Activated T-helper 1 cell treated with anti-CD3 and anti-CD28 coated beads, Interleukin-12 subunit alpha, Interleukin-12 subunit beta, Interleukin-2, Interleukin-4 antibody, amounts not matched to agents 30 ng/mL and 10 ng/mL and 1 ng/mL, durations not matched to agents 14 hours and 24 hours and 36 hours (primary cell): ENCODE data around the gene PXDN. TPM values are rescaled to one million over a fixed set of nuclear protein-coding genes. Genes with fewer than 3 reads are reported as not detected.

ENCODE experiments used
- DNase-seq: peaks from one replicate; pipeline ENCODE4 v3.0.0; 2021; ENCODE audit warnings: low spot score
- H3K27ac Mint-ChIP-seq: one replicate; pipeline ENCODE4 v1.8.0; 2021; ENCODE audit warnings: mild to moderate bottlenecking, mixed read lengths
- H3K27me3 Mint-ChIP-seq: one replicate; pipeline ENCODE4 v1.8.0; 2022; ENCODE audit warnings: mild to moderate bottlenecking, moderate library complexity, mixed read lengths; ENCODE audit not compliant: insufficient read depth
- H3K36me3 Mint-ChIP-seq: one replicate; pipeline ENCODE4 v1.8.0; 2021; ENCODE audit warnings: low read depth, mixed read lengths
- H3K4me1 Mint-ChIP-seq: one replicate; pipeline ENCODE4 v1.8.0; 2021; ENCODE audit warnings: low read depth, mixed read lengths
- H3K4me3 Mint-ChIP-seq: one replicate; pipeline ENCODE4 v1.8.0; 2021; ENCODE audit warnings: mild to moderate bottlenecking, moderate library complexity, mixed read lengths
- H3K9me3 Mint-ChIP-seq: one replicate; pipeline ENCODE4 v1.8.0; 2021; ENCODE audit warnings: mixed read lengths
- intact Hi-C: fragments of 100-400 bp; cut with micrococcal nuclease; formaldehyde crosslinking; loops from one replicate; pipeline ENCODE4 v1.15.1; 2024
- total RNA-seq: library from RNA; stranded (reverse); gene quantifications from 2 replicates; pipeline ENCODE4 v1.2.3, GENCODE V29; 2022

The PXDN gene
- total RNA-seq, 1 donor from 2014 or later = 1.7 TPM

DNA sequence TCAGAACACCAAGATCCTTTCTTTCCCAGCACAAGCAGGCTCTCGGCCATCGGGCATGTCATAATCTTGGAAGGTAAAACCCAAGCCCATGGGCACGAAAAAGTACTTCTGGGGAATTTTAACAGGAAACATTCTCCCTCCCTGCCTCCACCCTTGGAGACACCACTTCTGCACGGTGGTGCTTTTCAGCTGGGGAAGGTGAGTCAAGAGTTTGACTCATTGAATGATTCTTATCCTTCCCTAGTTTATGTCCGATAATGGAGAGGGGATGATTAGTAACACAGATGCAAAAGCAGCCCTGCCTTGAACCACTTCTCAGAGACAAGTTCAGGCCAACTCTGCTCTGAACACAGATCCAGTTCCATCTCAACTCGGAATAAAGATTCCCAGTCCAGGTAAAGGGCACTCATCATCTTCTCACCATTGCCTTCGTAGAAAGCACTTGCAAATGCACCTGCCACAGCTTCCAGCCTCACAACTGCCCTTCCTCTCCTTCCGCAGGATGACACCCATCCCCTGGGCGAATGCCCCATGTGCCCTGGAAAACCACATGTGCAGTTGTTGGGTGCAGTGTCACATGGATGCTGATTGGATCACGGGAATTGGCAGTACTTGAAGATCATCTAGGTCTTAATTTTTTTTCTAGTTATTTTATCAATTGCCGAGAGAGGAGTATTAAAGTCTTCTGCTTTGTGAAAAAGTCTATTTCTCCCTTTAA lies 136.2 kb downstream of the PXDN start:
- Mint-ChIP-seq H3K27ac (no peak overlapping the region), H3K4me3 (no peak overlapping the region), H3K9me3 (no peaks in the 10 kb centered on the region), H3K27me3 (peaks cover 7% of the 10 kb centered on the region), H3K4me1 (no peaks in the 10 kb centered on the region), H3K36me3 (no peaks in the 10 kb centered on the region)
- no peak for DNase-seq
- intact Hi-C loops = no loop called here

DNA sequence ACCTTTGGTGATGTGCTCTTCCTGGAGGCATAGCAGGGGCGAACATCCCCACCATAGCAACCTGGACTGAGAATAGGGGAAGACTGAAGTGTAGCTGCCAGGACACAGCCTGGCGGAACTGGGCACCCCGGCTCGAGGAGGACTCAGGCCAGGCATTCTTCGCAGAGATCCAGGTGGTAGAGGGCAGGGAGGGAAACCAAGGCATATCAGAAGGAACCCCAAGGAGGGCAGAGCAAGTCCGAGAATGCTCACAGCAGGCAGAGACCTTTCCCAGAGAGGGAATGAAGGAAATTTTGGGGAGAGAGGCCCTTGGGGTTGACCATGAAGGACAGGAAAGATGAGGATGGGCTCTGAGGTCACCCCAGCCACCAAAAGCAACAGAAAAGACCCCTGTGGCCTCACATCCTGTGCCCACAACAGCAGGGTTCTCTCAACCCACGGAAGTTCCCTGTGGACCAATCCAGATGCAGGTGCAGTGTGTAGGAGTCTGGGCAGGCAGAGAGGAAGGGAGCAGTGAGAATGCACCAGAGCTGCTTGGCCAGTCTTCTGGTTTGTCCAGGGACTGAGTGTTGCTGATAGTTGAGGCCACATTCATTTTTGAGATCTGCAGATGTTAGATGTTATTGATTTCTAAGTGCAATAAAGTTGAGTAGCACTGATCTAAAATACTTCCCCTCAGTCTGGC lies 136.9 kb downstream of the PXDN start:
- Mint-ChIP-seq H3K27me3 (peaks cover 7% of the 10 kb centered on the region), H3K4me3 (no peak overlapping the region), H3K9me3 (no peaks in the 10 kb centered on the region), H3K27ac (no peak overlapping the region), H3K4me1 (no peaks in the 10 kb centered on the region), H3K36me3 (no peaks in the 10 kb centered on the region)
- DNase-seq = no peak
- intact Hi-C loops = no loop called here

DNA sequence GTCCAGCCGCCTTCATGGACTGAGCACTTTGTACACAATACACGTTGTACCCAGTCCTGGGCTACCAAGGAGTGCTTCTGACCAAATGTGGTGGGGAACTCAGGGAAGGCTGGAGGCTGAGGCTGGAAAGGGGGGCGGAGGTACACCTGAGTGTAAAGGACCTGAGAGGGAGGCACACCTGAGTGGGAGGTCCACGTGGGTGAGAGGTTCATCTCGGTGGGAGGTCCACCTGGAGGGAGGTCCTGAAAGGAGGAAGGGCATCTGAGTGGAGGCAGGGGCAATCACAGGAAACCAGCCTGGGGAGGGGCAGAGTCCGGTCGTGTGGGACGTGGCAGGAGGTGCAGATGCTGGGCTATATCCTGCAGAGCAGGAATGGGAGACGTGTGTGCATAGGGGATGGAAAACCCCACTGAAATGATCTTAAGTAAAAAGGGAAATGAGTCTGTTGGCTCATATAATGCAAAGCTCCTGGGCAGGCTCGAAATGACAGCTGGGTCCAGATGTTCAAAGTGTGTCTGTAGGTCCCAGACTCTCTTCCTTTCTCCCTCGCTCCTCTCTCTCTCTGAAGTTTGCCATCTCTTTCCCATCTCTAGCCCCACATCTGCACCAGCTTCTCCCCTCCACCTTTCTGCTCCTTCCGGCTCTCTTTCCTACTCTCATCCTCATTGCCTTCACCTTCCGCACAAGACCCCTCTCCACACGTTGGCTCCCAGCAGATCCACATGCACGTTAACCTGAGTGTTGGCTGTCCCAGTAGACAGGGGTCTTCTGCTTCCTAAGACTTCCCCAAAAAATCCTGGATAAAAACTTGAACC lies 137.7 kb downstream of the PXDN start:
- intact Hi-C loops = no loop called here
- H3K27me3 Mint-ChIP-seq = peaks cover 7% of the 10 kb centered on the region
- no peaks in the 10 kb centered on the region for H3K9me3 Mint-ChIP-seq
- H3K4me1 Mint-ChIP-seq = no peaks in the 10 kb centered on the region
- no peaks in the 10 kb centered on the region for H3K36me3 Mint-ChIP-seq
- DNase-seq = no peak
- no peak overlapping the region for H3K27ac Mint-ChIP-seq
- H3K4me3 Mint-ChIP-seq = no peak overlapping the region

DNA sequence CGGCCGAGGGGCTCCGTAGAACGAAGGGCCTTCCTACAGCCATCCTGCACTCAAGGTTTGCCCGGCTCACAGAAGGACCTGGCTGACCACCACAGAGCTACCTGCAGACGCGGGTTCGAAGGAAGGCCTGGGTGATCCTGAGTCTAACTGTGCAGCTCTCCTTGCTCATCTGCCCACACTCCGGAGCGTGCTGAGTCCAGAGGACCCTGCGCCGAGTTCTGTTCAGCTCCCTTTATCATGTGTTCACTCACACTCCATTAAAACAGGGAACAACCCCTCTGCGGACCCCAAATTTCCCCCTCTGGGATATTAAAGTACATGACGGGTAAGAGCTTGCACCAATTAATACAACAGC lies 138.3 kb downstream of the PXDN start:
- no peak overlapping the region for H3K4me3 Mint-ChIP-seq
- no peak overlapping the region for H3K27ac Mint-ChIP-seq
- H3K27me3 Mint-ChIP-seq = peaks cover 7% of the 10 kb centered on the region
- intact Hi-C loops = no loop called here
- no peak for DNase-seq
- H3K9me3 Mint-ChIP-seq = no peaks in the 10 kb centered on the region
- no peaks in the 10 kb centered on the region for H3K36me3 Mint-ChIP-seq
- no peaks in the 10 kb centered on the region for H3K4me1 Mint-ChIP-seq

DNA sequence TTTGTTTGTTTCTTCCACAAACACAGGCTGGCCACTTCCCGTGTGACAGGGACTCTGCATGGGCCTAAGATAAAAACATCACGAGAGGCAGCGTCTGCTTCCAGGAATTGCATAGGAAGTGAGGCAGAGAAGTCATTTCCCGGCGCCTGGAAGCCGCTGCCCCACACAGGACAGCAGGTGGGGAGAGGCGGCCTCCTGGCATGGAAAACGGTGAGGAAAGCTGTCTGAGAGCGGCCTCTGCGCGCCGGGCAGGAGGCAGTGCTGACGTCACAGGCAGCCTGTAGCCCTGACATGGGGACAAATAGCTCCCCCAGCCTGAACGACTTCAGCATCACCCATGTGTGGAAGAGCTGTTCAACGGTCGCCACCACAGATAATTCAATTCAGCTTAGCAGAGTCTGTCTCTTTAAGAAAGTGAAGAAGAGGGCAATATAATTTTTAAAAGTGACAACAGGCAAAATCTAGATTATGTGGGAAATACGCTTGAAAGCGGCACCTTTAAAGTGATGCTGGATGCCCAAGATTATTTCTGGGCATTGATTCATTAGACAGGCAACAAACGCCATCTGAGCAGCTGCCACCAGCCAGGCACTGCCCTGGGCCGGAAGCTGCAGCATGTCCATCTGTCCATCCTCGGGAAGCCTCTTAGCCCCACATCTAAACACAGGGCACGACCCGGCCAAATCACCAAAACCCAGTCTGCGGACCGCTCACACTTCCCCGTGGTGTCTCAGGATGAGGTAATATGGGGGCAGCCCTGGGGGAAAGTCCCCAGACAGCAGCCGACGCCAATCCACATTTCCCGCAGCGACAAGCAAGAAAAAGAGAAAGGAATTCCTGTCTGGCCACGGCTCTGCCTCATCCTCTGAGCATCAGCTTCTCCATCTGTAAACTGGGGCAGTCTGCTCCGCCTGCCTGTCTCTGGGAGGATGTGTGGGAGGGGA lies 138.9 kb downstream of the PXDN start:
- H3K4me3 Mint-ChIP-seq = no peak overlapping the region
- H3K9me3 Mint-ChIP-seq = no peaks in the 10 kb centered on the region
- no peak for DNase-seq
- H3K36me3 Mint-ChIP-seq = no peaks in the 10 kb centered on the region
- H3K27ac Mint-ChIP-seq = no peak overlapping the region
- intact Hi-C loops = no loop called here
- H3K4me1 Mint-ChIP-seq = no peaks in the 10 kb centered on the region
- H3K27me3 Mint-ChIP-seq = peaks cover 7% of the 10 kb centered on the region

DNA sequence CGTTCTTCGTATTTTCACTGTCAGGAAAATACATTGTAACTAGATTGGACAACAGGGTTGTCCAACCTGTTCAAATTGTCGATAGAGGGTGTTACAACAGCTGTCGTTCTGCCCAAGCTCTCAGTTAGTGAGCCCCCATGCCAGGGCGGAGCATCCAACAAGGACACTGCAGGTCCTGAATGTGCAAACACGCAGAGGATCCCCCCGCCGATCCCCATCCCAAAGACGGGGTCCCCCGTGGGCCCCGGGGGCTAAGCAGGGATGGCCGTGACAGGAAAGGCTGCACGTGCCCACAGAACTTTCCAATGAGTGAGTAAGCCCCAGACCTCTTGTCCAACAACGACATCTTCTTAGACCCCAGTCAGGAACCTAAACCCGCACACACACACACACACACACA lies 140.8 kb downstream of the PXDN start:
- Mint-ChIP-seq H3K27ac (no peak overlapping the region), H3K36me3 (no peaks in the 10 kb centered on the region), H3K27me3 (peaks cover 7% of the 10 kb centered on the region), H3K4me1 (no peaks in the 10 kb centered on the region), H3K4me3 (no peak overlapping the region), H3K9me3 (no peaks in the 10 kb centered on the region)
- no peak for DNase-seq
- intact Hi-C loops = no loop called here

DNA sequence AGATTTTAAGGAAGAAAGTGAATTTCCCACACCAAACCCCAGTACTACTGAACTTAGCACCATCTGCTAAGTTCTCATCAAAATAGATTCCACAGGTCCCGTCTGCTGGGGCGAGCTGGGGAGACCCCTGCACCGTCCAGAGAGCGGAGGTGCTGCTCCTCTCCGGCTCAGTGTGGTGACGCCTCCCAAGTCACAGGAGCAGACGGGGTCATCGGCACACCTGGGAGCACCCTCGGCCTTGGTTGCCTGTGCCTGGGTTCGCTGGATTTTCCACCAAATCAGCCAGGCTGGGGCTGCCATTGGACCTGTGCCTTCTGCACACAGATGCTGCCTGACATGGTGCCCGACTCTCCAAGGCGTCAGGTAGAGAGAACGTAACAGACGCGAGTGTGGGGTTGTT lies 141.3 kb downstream of the PXDN start:
- Mint-ChIP-seq H3K36me3 (no peaks in the 10 kb centered on the region), H3K9me3 (no peaks in the 10 kb centered on the region), H3K27ac (no peak overlapping the region), H3K27me3 (peaks cover 5% of the 10 kb centered on the region), H3K4me3 (no peak overlapping the region), H3K4me1 (no peaks in the 10 kb centered on the region)
- DNase-seq = no peak
- intact Hi-C loops = no loop called here

DNA sequence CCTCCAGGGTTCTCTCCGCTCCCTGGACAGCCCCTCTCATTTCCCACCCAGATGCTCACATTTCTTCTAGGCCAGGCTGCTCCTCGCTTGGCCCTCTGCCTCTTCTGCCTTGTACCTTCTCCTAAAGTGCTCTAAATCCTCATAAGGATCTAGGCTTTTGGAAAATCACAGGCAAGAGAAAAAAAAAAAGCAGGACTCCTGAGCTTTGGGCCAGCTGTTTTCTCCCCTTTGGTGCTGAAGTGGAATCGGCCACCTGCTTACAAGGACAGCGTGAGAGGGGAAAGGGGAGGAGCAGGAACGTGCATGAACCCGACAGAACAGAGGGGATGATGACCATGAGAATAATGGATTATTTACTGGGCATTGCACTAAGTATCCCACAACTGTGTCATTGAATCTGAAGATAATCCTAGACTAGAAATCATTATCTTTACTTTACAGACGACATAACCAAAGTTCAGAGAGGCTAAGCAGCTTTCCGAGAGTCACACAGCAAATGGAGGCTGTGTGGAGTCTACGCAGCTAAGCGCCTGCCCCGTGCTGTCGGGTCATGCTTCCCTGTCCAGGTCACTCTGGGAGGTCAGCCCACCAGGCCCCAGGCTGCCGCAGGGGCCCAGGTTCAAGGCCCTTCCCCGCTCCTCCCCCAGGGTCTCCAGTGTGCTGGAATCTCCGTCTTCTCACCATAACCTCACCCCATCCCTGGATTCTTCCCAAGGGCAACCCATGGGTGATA lies 141.9 kb downstream of the PXDN start:
- no peaks in the 10 kb centered on the region for H3K9me3 Mint-ChIP-seq
- H3K27me3 Mint-ChIP-seq = peaks cover 5% of the 10 kb centered on the region
- H3K4me3 Mint-ChIP-seq = no peak overlapping the region
- no peaks in the 10 kb centered on the region for H3K4me1 Mint-ChIP-seq
- no peak overlapping the region for H3K27ac Mint-ChIP-seq
- DNase-seq = no peak
- intact Hi-C loops = no loop called here
- H3K36me3 Mint-ChIP-seq = no peaks in the 10 kb centered on the region

DNA sequence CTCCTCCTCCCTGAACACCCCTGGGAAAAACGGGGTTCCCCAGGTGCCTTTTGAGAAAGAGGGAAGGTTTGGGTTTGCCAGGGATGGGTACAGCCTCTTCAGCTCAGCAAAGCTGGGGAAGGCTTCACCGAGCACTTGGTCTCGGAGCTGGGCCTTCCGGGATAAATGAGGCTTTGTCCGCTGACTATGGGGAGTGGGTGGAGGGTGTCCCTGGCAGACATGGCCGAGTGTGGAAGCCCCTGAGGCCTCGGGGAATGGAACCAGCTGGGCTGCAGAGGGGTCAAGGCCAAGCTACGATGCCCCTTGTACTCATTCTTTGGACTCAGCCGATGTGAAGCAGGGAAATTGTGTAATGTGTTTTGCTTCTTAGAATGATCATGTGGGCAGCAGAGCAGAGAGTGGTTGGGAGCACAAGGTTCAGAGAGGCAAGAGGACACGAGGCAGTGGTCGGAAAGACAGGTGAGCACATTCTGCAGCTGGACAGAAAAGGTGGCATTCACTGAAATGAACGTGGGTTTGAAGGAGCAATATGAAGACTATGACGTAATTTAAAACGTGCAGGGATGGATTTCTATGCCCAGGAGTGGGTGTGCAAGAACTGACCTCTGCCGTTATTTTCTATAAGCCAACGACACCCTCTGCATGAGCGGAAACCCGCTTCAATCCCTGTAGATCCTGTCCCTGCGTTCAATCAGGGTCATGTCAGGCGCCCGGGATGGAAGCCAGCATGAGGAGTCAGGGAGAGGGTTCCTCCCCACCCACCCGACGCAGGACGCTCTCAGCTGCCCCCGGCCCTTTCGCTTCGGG lies 142.6 kb downstream of the PXDN start:
- Mint-ChIP-seq H3K36me3 (no peaks in the 10 kb centered on the region), H3K27me3 (peaks cover 2% of the 10 kb centered on the region), H3K4me3 (no peak overlapping the region), H3K4me1 (no peaks in the 10 kb centered on the region), H3K9me3 (no peaks in the 10 kb centered on the region), H3K27ac (no peak overlapping the region)
- DNase-seq = no peak
- intact Hi-C loops = no loop called here

DNA sequence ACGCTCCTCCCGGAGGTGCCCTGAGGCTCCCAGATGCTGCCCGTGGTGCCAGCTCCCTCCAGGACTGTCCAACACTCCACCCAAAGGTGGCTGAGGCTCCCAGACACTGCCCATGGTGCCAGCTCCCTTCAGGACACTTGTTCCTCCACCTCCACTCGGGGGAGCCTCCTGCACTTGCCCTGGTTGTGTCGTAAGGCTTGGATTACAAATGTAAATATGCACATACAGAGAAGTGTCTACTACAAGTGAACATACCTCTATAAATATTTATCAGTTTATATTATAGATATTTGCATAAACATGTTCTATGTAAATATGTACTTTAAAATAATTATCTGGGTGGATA lies 143.3 kb downstream of the PXDN start:
- no peaks in the 10 kb centered on the region for H3K36me3 Mint-ChIP-seq
- DNase-seq = no peak
- intact Hi-C loops = no loop called here
- H3K4me3 Mint-ChIP-seq = no peak overlapping the region
- no peaks in the 10 kb centered on the region for H3K4me1 Mint-ChIP-seq
- H3K9me3 Mint-ChIP-seq = no peaks in the 10 kb centered on the region
- no peak overlapping the region for H3K27ac Mint-ChIP-seq
- H3K27me3 Mint-ChIP-seq = no peaks in the 10 kb centered on the region

DNA sequence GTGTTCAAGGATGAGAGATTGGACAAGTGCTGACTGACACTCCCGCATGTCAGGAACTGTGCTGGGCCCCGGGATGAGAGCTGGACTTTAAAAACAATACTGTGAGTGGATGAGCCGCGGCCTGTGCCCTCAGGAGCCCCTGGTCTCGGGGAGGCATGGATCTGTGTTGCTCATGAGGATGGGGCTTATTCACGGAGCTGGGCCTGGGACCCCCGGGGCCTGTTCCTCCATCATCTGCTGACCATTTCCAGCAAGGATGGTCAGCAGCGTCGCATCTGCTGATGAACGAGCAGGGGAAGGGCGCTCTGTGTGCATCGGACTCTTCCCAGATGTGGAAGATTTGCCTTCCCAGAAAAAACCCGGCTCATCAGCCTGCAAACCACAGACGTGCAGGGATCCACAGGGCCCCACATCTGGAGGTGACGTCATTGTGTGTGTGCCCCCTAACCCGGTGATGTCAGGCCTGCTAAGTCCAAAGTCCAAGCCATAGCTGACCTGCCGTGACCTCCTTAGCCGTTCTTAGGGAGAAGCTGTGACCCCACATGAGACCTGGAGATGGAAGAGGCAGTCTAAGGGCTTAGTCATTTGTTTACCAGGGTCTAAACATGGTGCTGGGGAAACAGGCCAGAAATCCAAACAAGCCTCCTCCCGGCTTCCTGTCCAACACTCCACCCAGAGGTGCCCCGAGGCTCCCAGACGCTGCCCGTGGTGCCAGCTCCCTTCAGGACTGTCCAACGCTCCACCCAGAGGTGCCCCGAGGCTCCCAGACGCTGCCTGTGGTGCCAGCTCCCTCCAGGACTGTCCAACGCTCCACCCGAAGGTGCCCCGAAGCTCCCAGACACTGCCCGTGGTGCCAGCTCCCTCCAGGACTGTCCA lies 143.9 kb downstream of the PXDN start:
- H3K4me1 Mint-ChIP-seq = no peaks in the 10 kb centered on the region
- H3K27me3 Mint-ChIP-seq = no peaks in the 10 kb centered on the region
- H3K4me3 Mint-ChIP-seq = no peak overlapping the region
- H3K9me3 Mint-ChIP-seq = no peaks in the 10 kb centered on the region
- H3K36me3 Mint-ChIP-seq = no peaks in the 10 kb centered on the region
- intact Hi-C loops = no loop called here
- H3K27ac Mint-ChIP-seq = no peak overlapping the region
- DNase-seq = no peak
